Measurements from ENCODE around the gene PKP3.

GRCh38 chr11:407651-408123 lies 13.7 kb downstream of the PKP3 start:
- TF ChIP-seq CTCF (IDR thresholded peaks at IDR 0.05) (no peak), EP300 (IDR thresholded peaks at IDR 0.05) (no peak), POLR2A (IDR thresholded peaks at IDR 0.05) (no peak), POLR2AphosphoS5 (IDR thresholded peaks at IDR 0.05) (no peak)

Measured in sigmoid colon (tissue), 4 donors.